HepG2 (cell line): ENCODE data around the gene PTPN2. TPM values are rescaled to one million over a fixed set of nuclear protein-coding genes. Genes with fewer than 3 reads are reported as not detected.

Experiments used
- ATAC-seq: fragments of 200-7000 bp; cut with Tn5 transposase; 3 replicates; pipeline ENCODE4 v1.9.1; 2020; ENCODE audit warnings: mild to moderate bottlenecking, moderate library complexity
- BruUV-seq: library from RNA; stranded (reverse); fragments of 400-500 nt; replicated peaks from 2 replicates; lab custom pipeline; 2021; lab: Mats Ljungman, UMichigan
- CTCF ChIA-PET: fragments of 300-600 bp; formaldehyde crosslinking; extraction: SDS; loops from one replicate; lab custom pipeline; 2021; ENCODE audit warnings: low total read pairs, inconsistent platforms, low intra/inter-chr PET ratio; lab: Yijun Ruan, JAX
- POLR2A ChIA-PET: fragments of 350-600 bp; sonication (Branson Sonifier 250); formaldehyde crosslinking; loops from one replicate; lab custom pipeline; 2020; ENCODE audit warnings: antibody characterized with exemption, inconsistent platforms; lab: Yijun Ruan, JAX
- DNase-seq: peaks from one replicate; pipeline ENCODE4 v3.0.0-alpha.2; 2015; ENCODE audit warnings: low spot score
- FAIRE-seq: peaks from 3 replicates; lab custom pipeline; 2011; peaks lifted over from hg19 to GRCh38; lab: Jason Lieb, UNC
- H2AFZ ChIP-seq: one replicate; pipeline ENCODE4 v1.6.1; 2011; ENCODE audit warnings: low read length, inconsistent platforms
- H3K27ac ChIP-seq: fragments of 300-600 bp; 3 replicates; pipeline ENCODE4 v1.8.0; 2011; ENCODE audit warnings: mixed run types, mild to moderate bottlenecking, mixed read lengths, low read length, inconsistent platforms; ENCODE audit not compliant: insufficient read depth; ENCODE audit errors: extremely low read length
- H3K27me3 ChIP-seq, 2 experiments: fragments of 200-600 bp in 1 of 2; 2 replicates in 1 of 2; 3 replicates in 1 of 2; pipeline versions ENCODE4 v1.6.0 to v1.8.0; 2011; ENCODE audit warnings: low read length in 2 of 2, mild to moderate bottlenecking in 2 of 2, moderate library complexity in 2 of 2, inconsistent platforms in 1 of 2; ENCODE audit not compliant: insufficient read depth in 2 of 2, control insufficient read depth in 1 of 2
- H3K36me3 ChIP-seq, 2 experiments: fragments of 200-600 bp in 1 of 2; replicated peaks in 1 of 2; 2 replicates in 1 of 2; 3 replicates in 1 of 2; pipeline versions ENCODE4 v1.5.1 to v1.8.0; 2011; ENCODE audit warnings: low read length in 2 of 2, inconsistent platforms in 1 of 2; ENCODE audit not compliant: insufficient read depth in 2 of 2, control insufficient read depth in 1 of 2
- H3K4me1 ChIP-seq: 2 replicates; pipeline ENCODE4 v1.5.1; 2012; ENCODE audit warnings: low read length, inconsistent platforms; ENCODE audit not compliant: insufficient read depth
- H3K4me2 ChIP-seq: 2 replicates; pipeline ENCODE4 v1.6.0; 2011; ENCODE audit warnings: low read depth, low read length, inconsistent platforms
- H3K4me3 ChIP-seq, 3 experiments: fragments of 200-600 bp in 1 of 3; sonication (generic), shearing (Covaris generic) in 1 of 3; replicated peaks in 1 of 3; 2 replicates each; pipeline ENCODE4 v1.5.1; 2011 to 2016; ENCODE audit warnings: low read length in 3 of 3, inconsistent platforms in 2 of 3, low read depth in 2 of 3, mild to moderate bottlenecking in 2 of 3, control low read depth in 1 of 3, mixed read lengths in 1 of 3; ENCODE audit not compliant: insufficient read depth in 1 of 3
- H3K79me2 ChIP-seq: one replicate; pipeline ENCODE4 v1.6.1; 2011; ENCODE audit warnings: low read length, inconsistent platforms; ENCODE audit not compliant: insufficient read depth
- H3K9ac ChIP-seq: 2 replicates; pipeline ENCODE4 v1.6.0; 2011; ENCODE audit warnings: mild to moderate bottlenecking, low read depth, low read length, inconsistent platforms; ENCODE audit not compliant: insufficient read depth
- H3K9me3 ChIP-seq: 2 replicates; pipeline ENCODE4 v1.5.1; 2012; ENCODE audit warnings: mild to moderate bottlenecking, low read length
- H4K20me1 ChIP-seq: 2 replicates; pipeline ENCODE4 v1.6.0; 2011; ENCODE audit warnings: inconsistent platforms, mild to moderate bottlenecking, low read length, moderate library complexity; ENCODE audit not compliant: insufficient read depth
- ATF1 ChIP-seq: IDR thresholded peaks from 2 replicates; pipeline ENCODE4 v1.6.1; 2016; ENCODE audit warnings: mild to moderate bottlenecking, control low read depth
- ATRX ChIP-seq: sonication (generic); formaldehyde crosslinking; IDR thresholded peaks from 2 replicates; pipeline ENCODE4 v1.4.0; 2020; ENCODE audit warnings: missing genetic modification reagents, borderline replicate concordance
- BCL6 ChIP-seq: IDR thresholded peaks from 2 replicates; pipeline ENCODE4 v1.6.1; 2016; ENCODE audit warnings: missing genetic modification reagents, missing compliant biosample characterization
- MAFF ChIP-seq: IDR thresholded peaks from 2 replicates; pipeline ENCODE4 v1.6.1; 2011; ENCODE audit warnings: low read depth, low read length, improper control_type of control experiment
- MAFK ChIP-seq, 2 experiments: IDR thresholded peaks in 1 of 2; conservative IDR thresholded peaks in 1 of 2; 2 replicates each; pipeline ENCODE4 v1.6.1; 2011; ENCODE audit warnings: improper control_type of control experiment in 2 of 2, low read length in 2 of 2
- POLR2G ChIP-seq: fragments of 200-400 bp; formaldehyde crosslinking; IDR thresholded peaks from 2 replicates; pipeline ENCODE4 v1.6.1; 2018; ENCODE audit warnings: mild to moderate bottlenecking, low read depth, low read length, moderate library complexity
- SAP130 ChIP-seq: IDR thresholded peaks from 2 replicates; pipeline ENCODE4 v1.6.1; 2016; ENCODE audit warnings: low read depth
- SOX13 ChIP-seq, 3 experiments: fragments of 450-650 bp in 1 of 3; sonication (generic) in 1 of 3; formaldehyde crosslinking in 1 of 3; IDR thresholded peaks in 2 of 3; conservative IDR thresholded peaks in 1 of 3; 2 replicates each; pipeline versions ENCODE4 v1.5.0 to v1.6.1; 2016 to 2020; ENCODE audit warnings: antibody characterized with exemption in 1 of 3, mild to moderate bottlenecking in 1 of 3, missing compliant biosample characterization in 1 of 3, missing genetic modification reagents in 1 of 3, moderate library complexity in 1 of 3
- SOX5 ChIP-seq: IDR thresholded peaks from 2 replicates; pipeline ENCODE4 v1.6.1; 2016; ENCODE audit warnings: borderline replicate concordance
- SOX6 ChIP-seq, 2 experiments: fragments of 450-650 bp in 1 of 2; sonication (generic) in 1 of 2; formaldehyde crosslinking in 1 of 2; IDR thresholded peaks; 2 replicates each; pipeline versions ENCODE4 v1.4.0 to v1.6.1; 2017 to 2020; ENCODE audit warnings: antibody characterized with exemption in 1 of 2, mild to moderate bottlenecking in 1 of 2, missing genetic modification reagents in 1 of 2
- SP140L ChIP-seq: sonication (generic); formaldehyde crosslinking; IDR thresholded peaks from 2 replicates; pipeline ENCODE4 v1.4.0; 2020; ENCODE audit warnings: missing genetic modification reagents, borderline replicate concordance
- STAT5B ChIP-seq: sonication (generic); formaldehyde crosslinking; IDR thresholded peaks from 2 replicates; pipeline ENCODE4 v1.4.0; 2020; ENCODE audit warnings: missing genetic modification reagents
- TCF7 ChIP-seq: sonication (generic); IDR thresholded peaks from 2 replicates; pipeline ENCODE4 v1.6.1; 2016; ENCODE audit warnings: antibody characterized with exemption, low read depth
- TEAD3 ChIP-seq: optimal IDR thresholded peaks from 2 replicates; pipeline ENCODE3; 2016; ENCODE audit warnings: borderline replicate concordance
- TOE1 ChIP-seq: sonication (generic); formaldehyde crosslinking; IDR thresholded peaks from 2 replicates; pipeline ENCODE4 v1.4.0; 2020; ENCODE audit warnings: mild to moderate bottlenecking, missing genetic modification reagents
- ZMYM2 ChIP-seq: sonication (generic); formaldehyde crosslinking; IDR thresholded peaks from 2 replicates; pipeline ENCODE4 v1.8.0; 2022; ENCODE audit warnings: mild to moderate bottlenecking, missing genetic modification reagents
- ZNF138 ChIP-seq: sonication (generic); formaldehyde crosslinking; IDR thresholded peaks from 2 replicates; pipeline ENCODE4 v1.5.0; 2020; ENCODE audit warnings: mild to moderate bottlenecking, low read depth, missing genetic modification reagents
- ZNF224 ChIP-seq: sonication (generic); formaldehyde crosslinking; IDR thresholded peaks from 2 replicates; pipeline ENCODE4 v1.5.0; 2020; ENCODE audit warnings: mild to moderate bottlenecking, missing genetic modification reagents
- ZNF264 ChIP-seq: sonication (generic); formaldehyde crosslinking; IDR thresholded peaks from 2 replicates; pipeline ENCODE4 v1.4.0; 2020; ENCODE audit warnings: missing genetic modification reagents
- ZNF274 ChIP-seq: sonication (generic); formaldehyde crosslinking; IDR thresholded peaks from 2 replicates; pipeline ENCODE4 v1.5.1; 2020; ENCODE audit warnings: mild to moderate bottlenecking, missing genetic modification reagents
- ZNF362 ChIP-seq: sonication (generic); formaldehyde crosslinking; IDR thresholded peaks from 2 replicates; pipeline ENCODE4 v1.4.0; 2020; ENCODE audit warnings: missing genetic modification reagents, mild to moderate bottlenecking, borderline replicate concordance
- in situ Hi-C: cut with HindIII; loops from 2 replicates; pipeline ENCODE4 v1.10.0; 2017; ENCODE audit warnings: low pct_unique_long_range_greater_than_20kb; ENCODE audit not compliant: extremely low pct_ligation_motif_present
- intact Hi-C: fragments of 100-400 bp; cut with micrococcal nuclease; formaldehyde crosslinking; loops from one replicate; pipeline ENCODE4 v1.10.0; 2022; ENCODE audit not compliant: unreplicated experiment
- polyA plus RNA-seq, 8 experiments: library from polyadenylated mRNA; depleted of rRNA in 3 of 8; stranded (reverse) in 7 of 8; unstranded in 1 of 8; fragments of >200 nt; fragmentation: Illumina TruSeq in 4 of 8; extraction: Trizol in 4 of 8; gene quantifications; 2 replicates each; pipeline versions ENCODE4 v1.2.1 to v1.2.3, GENCODE V29; 2011 to 2016; ENCODE audit warnings: low read depth in 4 of 8, missing spikeins in 1 of 8, mixed read lengths in 1 of 8; ENCODE audit not compliant: insufficient read depth in 1 of 8
- total RNA-seq, 5 experiments: library from RNA; depleted of rRNA; stranded (reverse); fragments of >200 nt; fragmentation: Illumina TruSeq; extraction: Trizol; gene quantifications; 2 replicates each; pipeline ENCODE4 v1.2.3, GENCODE V29; 2016; ENCODE audit warnings: low read depth in 1 of 5
- TF ChIP-seq, protein P1 (sequence below): sonication (generic); formaldehyde crosslinking; IDR thresholded peaks from 2 replicates; pipeline ENCODE4 v1.4.0; 2020; ENCODE audit warnings: mild to moderate bottlenecking, missing genetic modification reagents
- TF ChIP-seq, protein P2 (sequence below): sonication (generic); formaldehyde crosslinking; IDR thresholded peaks from 2 replicates; pipeline ENCODE4 v1.5.0; 2020; ENCODE audit warnings: missing genetic modification reagents

Gene PTPN2
- total and polyA plus RNA-seq, 2 of the 13 experiments (the other 11 are each of a cell fraction or from before 2014, with no cell fraction given) = 24.9 to 41.5 TPM

- no peaks in the 10 kb centered on the region for H3K36me3 ChIP-seq
- in situ Hi-C loops (loop anchor here (5.0 to 25.0 kb wide), 3 partner anchors 36 to 546 kb away; partner anchors contain the start of gene AFG3L2), intact Hi-C loops (loop anchor here (10.0 kb wide), 1 partner anchor 539 kb away; no protein-coding TSS in a partner anchor)
- H3K27me3 ChIP-seq = no peaks in the 10 kb centered on the region
- H3K4me3 ChIP-seq = no peak overlapping the region
- H3K27ac ChIP-seq = no peak overlapping the region
- no peak overlapping the region for H3K9ac ChIP-seq
- ATAC-seq (no peak; the same call in 1 of the 3 replicates), DNase-seq (peak; percentile 70), FAIRE-seq (no peak)
- no peak overlapping the region for H2AFZ ChIP-seq
- H3K79me2 ChIP-seq = no peaks in the 10 kb centered on the region
- CTCF ChIA-PET = interaction anchor here (1.5 to 1.7 kb wide), 2 partner anchors 166 to 206 kb away, joined by 5 to 6 read pairs; no protein-coding TSS in a partner anchor
- H3K4me1 ChIP-seq = peaks cover 64% of the 10 kb centered on the region
- BruUV-seq = no TSS peak
- no peaks in the 10 kb centered on the region for H4K20me1 ChIP-seq
- no peaks in the 10 kb centered on the region for H3K9me3 ChIP-seq
- no peak overlapping the region for H3K4me2 ChIP-seq
- POLR2A ChIA-PET = interaction anchor here (1.6 kb wide), 1 partner anchor 204 kb away, joined by 11 read pairs; no protein-coding TSS in a partner anchor
- TF ChIP-seq BCL6 (CRISPR knock-in tag) (peak; percentile 43; the same call in 1 of the 2 replicates), SOX5 (CRISPR knock-in tag) (peak; percentile 93), SAP130 (CRISPR knock-in tag) (0 out of 2 replicates have a peak, but pooled peaks have one; percentile 16), POLR2G (no peak), TOE1 (CRISPR knock-in tag) (no peak), ZNF362 (CRISPR knock-in tag) (no peak), ZNF138 (no peak), MAFF (peak; percentile 46), ATRX (no peak), STAT5B (CRISPR knock-in tag) (no peak), SOX13 (IDR thresholded peaks at IDR 0.05) (peak; percentile 85), SOX13 (CRISPR knock-in tag; conservative IDR thresholded peaks at IDR 0.05 in 1 of 2, IDR thresholded peaks at IDR 0.05 in 1 of 2) (peak in 1 of 2 experiments; percentile 98; a peak in 2 of 4 replicates), ATF1 (no peak), SOX6 (IDR thresholded peaks at IDR 0.05) (no peak), SOX6 (CRISPR knock-in tag; IDR thresholded peaks at IDR 0.05) (peak; percentile 68), TEAD3 (CRISPR knock-in tag) (peak; percentile 57), ZNF224 (CRISPR knock-in tag) (no peak), MAFK (conservative IDR thresholded peaks at IDR 0.05 in 1 of 2, IDR thresholded peaks at IDR 0.05 in 1 of 2; ENCODE audit: low read length in 2 of 2) (peak; percentile 61 to 67), ZNF264 (CRISPR knock-in tag) (no peak), SP140L (no peak), TCF7 (peak; percentile 9; the same call in 1 of the 2 replicates), ZMYM2 (CRISPR knock-in tag) (no peak), ZNF274 (CRISPR knock-in tag) (no peak)
- TF ChIP-seq, protein P1, sequence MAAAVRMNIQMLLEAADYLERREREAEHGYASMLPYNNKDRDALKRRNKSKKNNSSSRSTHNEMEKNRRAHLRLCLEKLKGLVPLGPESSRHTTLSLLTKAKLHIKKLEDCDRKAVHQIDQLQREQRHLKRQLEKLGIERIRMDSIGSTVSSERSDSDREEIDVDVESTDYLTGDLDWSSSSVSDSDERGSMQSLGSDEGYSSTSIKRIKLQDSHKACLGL (CRISPR knock-in tag) = no peak
- TF ChIP-seq, protein P2, sequence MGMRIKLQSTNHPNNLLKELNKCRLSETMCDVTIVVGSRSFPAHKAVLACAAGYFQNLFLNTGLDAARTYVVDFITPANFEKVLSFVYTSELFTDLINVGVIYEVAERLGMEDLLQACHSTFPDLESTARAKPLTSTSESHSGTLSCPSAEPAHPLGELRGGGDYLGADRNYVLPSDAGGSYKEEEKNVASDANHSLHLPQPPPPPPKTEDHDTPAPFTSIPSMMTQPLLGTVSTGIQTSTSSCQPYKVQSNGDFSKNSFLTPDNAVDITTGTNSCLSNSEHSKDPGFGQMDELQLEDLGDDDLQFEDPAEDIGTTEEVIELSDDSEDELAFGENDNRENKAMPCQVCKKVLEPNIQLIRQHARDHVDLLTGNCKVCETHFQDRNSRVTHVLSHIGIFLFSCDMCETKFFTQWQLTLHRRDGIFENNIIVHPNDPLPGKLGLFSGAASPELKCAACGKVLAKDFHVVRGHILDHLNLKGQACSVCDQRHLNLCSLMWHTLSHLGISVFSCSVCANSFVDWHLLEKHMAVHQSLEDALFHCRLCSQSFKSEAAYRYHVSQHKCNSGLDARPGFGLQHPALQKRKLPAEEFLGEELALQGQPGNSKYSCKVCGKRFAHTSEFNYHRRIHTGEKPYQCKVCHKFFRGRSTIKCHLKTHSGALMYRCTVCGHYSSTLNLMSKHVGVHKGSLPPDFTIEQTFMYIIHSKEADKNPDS (CRISPR knock-in tag) = no peak
Measured at GRCh38 chr18:12933327-12933726, 49.3 kb upstream of the PTPN2 start.
